ENCODE measurements around the gene KIF11. TPM values are rescaled to one million over a fixed set of nuclear protein-coding genes. Genes with fewer than 3 reads are reported as not detected.

KIF11 gene
- total and polyA plus RNA-seq, 2 of the 4 experiments (the other 2 are of a cell fraction) = 8.8 to 18.3 TPM

GRCh38 chr10:92641492-92641891, 48.6 kb downstream of the KIF11 start:
- no peak for DNase-seq
- Histone ChIP-seq H4K20me1 (ENCODE audit: insufficient read depth, low read length) (no peaks in the 10 kb centered on the region), H3K36me3 (ENCODE audit: control insufficient read depth, insufficient read depth, low read length) (no peaks in the 10 kb centered on the region; the same call in 1 of the 2 replicates), H3K9me3 (ENCODE audit: control insufficient read depth, insufficient read depth, low read length) (no peaks in the 10 kb centered on the region), H4K91ac (ENCODE audit: insufficient read depth, low read depth, low read length) (no peak overlapping the region), H3K27ac (ENCODE audit: insufficient read depth, low read length) (no peak overlapping the region), H3K4me1 (ENCODE audit: control insufficient read depth, insufficient read depth, low read length) (no peaks in the 10 kb centered on the region), H3K4me3 (ENCODE audit: insufficient read depth, low read depth, low read length) (no peak overlapping the region), H3K79me1 (ENCODE audit: low read depth in 1 of 2, low read length in 2 of 2) (peaks cover 0 to 26% of the 10 kb centered on the region in 2 experiments; a peak in 3 of 4 replicates), H2AFZ (replicated peaks; ENCODE audit: low read length, poor library complexity) (no peak overlapping the region), H2BK20ac (ENCODE audit: low read depth, low read length) (no peak overlapping the region), H3K14ac (replicated peaks; ENCODE audit: low read depth, low read length) (no peak overlapping the region), H2BK15ac (ENCODE audit: low read depth, low read length) (no peak overlapping the region), H3K56ac (ENCODE audit: extremely low read depth, insufficient read depth, low read length) (no peak overlapping the region), H2BK5ac (ENCODE audit: low read depth, low read length, poor library complexity, severe bottlenecking) (no peak overlapping the region), H2BK120ac (ENCODE audit: low read depth, low read length) (no peak overlapping the region), H3K23ac (ENCODE audit: low read depth, low read length) (no peak overlapping the region), H3K27me3 (ENCODE audit: control insufficient read depth, insufficient read depth, low read length) (no peaks in the 10 kb centered on the region), H3K4ac (ENCODE audit: low read depth, low read length) (no peak overlapping the region), H3K9me1 (ENCODE audit: insufficient read depth, low read length) (peaks cover 6% of the 10 kb centered on the region; the same call in 1 of the 2 replicates), H2AK9ac (replicated peaks; ENCODE audit: low read depth, low read length, poor library complexity) (no peak overlapping the region), H3K9ac (ENCODE audit: low read depth, low read length) (no peak overlapping the region), H4K8ac (ENCODE audit: low read depth in 2 of 2, low read length in 2 of 2) (no peak overlapping the region), H4K5ac (ENCODE audit: low read depth, low read length) (no peak overlapping the region), H3K18ac (ENCODE audit: low read depth, low read length) (no peak overlapping the region), H3K4me2 (ENCODE audit: low read depth, low read length) (no peak overlapping the region), H2AK5ac (ENCODE audit: low read depth, low read length) (no peak overlapping the region)
- intact Hi-C loops (cut with micrococcal nuclease) = no loop called here
- BruUV-seq (replicated peaks) = no TSS peak
- no CpG with 5 or more reads among the region's 1 CpG for WGBS, 2 experiments (ENCODE audit: extremely low coverage in 2 of 2, insufficient read length in 1 of 2)
- dilution Hi-C loops (cut with HindIII; ENCODE audit: low sequenced_read_pairs, unreplicated experiment) = no loop called here
- in situ Hi-C loops (cut with MboI; ENCODE audit: low sequenced_read_pairs) = no loop called here
- POLR2A ChIA-PET (ENCODE audit: unreplicated experiment) = no interaction called here
- CTCF ChIA-PET = interaction anchor here (0.6 kb wide), 1 partner anchor 125 kb away, joined by 4 read pairs; no protein-coding TSS in a partner anchor
- TF ChIP-seq ELK1 (IDR thresholded peaks at IDR 0.05; ENCODE audit: borderline replicate concordance, low read depth, low read length) (no peak), POLR2A (IDR thresholded peaks at IDR 0.05; ENCODE audit: low read depth, low read length) (no peak), CEBPB (IDR thresholded peaks at IDR 0.05; ENCODE audit: low read depth, low read length) (no peak), MXI1 (IDR thresholded peaks at IDR 0.05; ENCODE audit: borderline replicate concordance, low read depth, low read length) (no peak), CTCF (conservative IDR thresholded peaks at IDR 0.05; ENCODE audit: low read depth, low read length) (no peak), RCOR1 (IDR thresholded peaks at IDR 0.05; ENCODE audit: insufficient replicate concordance, low read length) (no peak), MAZ (IDR thresholded peaks at IDR 0.05; ENCODE audit: borderline replicate concordance, low read depth, low read length) (no peak), USF2 (IDR thresholded peaks at IDR 0.05; ENCODE audit: low read depth, low read length) (no peak), SMC3 (IDR thresholded peaks at IDR 0.05; ENCODE audit: low read depth, low read length) (no peak), RAD21 (IDR thresholded peaks at IDR 0.05; ENCODE audit: low read length) (no peak), MAFK (IDR thresholded peaks at IDR 0.05; ENCODE audit: low read depth, low read length) (no peak), CHD1 (IDR thresholded peaks at IDR 0.05; ENCODE audit: low read depth, low read length) (no peak)
- ATAC-seq (ENCODE audit: low read depth) = no peak
